ENCODE results near the gene SNRPF.

Gene SNRPF

DNA sequence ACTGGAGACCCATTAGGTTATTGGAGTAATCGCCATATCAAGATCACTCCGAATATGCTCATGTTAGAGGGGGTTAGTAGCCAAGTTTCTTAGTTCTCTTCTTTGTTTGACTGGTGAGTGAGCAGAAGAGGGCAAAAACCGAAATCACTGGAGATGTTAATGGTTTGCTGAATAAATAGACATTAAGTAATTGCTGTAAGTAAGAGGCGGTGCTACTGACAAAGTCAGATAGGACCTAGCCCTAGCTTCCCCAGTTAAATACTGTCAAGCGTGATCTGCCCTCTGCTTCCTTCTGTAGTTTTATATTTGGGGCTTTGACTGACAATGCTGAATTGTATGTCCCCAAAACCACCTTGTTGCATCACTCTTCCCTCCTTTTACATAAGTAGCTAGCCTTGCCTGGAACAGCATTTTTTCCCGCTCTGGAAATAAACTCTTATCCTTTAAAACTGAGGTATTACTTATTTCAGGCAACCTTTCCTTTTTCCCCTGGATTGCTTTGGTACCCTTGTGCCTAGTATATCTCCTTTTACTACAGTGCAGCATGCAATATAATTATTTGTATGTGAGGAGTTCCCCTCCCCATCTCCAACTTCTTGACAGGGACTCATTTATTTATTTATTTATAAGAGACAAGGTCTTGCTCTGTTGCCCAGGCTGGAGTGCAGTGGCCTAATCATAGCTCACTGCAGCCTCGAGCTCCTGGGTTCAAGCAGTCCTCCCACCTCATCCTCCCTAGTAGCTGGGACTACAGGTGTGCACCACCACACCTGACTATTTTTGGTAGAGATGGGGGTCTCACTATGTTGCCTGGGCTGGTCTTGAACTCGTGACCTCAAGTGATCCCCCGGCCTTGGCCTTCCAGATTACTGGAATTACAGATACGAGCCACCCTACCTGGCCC is 1.4 kb downstream of the SNRPF start:
- TF ChIP-seq, protein P1, sequence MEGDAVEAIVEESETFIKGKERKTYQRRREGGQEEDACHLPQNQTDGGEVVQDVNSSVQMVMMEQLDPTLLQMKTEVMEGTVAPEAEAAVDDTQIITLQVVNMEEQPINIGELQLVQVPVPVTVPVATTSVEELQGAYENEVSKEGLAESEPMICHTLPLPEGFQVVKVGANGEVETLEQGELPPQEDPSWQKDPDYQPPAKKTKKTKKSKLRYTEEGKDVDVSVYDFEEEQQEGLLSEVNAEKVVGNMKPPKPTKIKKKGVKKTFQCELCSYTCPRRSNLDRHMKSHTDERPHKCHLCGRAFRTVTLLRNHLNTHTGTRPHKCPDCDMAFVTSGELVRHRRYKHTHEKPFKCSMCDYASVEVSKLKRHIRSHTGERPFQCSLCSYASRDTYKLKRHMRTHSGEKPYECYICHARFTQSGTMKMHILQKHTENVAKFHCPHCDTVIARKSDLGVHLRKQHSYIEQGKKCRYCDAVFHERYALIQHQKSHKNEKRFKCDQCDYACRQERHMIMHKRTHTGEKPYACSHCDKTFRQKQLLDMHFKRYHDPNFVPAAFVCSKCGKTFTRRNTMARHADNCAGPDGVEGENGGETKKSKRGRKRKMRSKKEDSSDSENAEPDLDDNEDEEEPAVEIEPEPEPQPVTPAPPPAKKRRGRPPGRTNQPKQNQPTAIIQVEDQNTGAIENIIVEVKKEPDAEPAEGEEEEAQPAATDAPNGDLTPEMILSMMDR (conservative IDR thresholded peaks at IDR 0.05; ENCODE audit: low read depth, low read length) = no peak
- DNase-seq (ENCODE audit: low read depth) = no peak
- peak overlapping the region; percentile 75 for H3K4me3 ChIP-seq (ENCODE audit: low read length)

DNA sequence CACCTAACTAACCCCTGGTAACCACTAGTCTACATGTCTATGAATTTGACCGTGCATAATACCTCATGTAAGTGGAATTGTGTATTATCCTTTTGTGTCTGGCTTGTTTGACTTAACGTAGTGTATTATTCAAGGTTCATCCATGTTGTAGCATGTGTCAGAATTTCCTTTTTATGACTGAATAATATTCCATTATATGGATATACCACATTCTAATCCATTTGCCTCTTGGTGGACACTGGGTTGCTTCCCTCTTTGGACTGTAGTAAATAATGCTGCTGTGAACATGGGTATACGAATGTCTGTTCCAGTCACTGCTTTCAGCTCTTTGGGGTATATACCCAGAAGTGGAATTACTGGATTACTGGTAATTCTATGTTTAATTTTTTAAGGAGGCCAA is 3.3 kb downstream of the SNRPF start:
- TF ChIP-seq, protein P1 (conservative IDR thresholded peaks at IDR 0.05; ENCODE audit: low read depth, low read length) = no peak
- no peak for DNase-seq (ENCODE audit: low read depth)
- H3K4me3 ChIP-seq (ENCODE audit: low read length) = no peak overlapping the region

DNA sequence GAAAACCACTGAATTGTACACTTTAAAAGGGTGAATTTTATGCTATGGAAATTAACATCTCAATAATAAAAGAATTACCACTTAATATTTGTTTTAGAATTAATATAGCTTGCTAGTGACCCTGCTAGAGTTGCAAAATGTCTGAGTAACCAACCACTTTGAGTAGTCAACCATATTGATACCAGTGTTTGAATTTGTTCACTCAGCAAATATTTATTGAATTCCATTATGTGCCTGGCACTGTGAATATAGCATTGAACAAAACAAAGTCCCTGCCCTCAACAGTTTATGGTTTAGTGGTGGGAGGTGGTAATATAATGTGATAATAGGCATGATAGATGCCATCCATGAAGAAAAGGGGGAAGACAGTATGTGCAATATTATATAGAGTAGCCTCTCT is 4.6 kb downstream of the SNRPF start:
- H3K4me3 ChIP-seq (ENCODE audit: low read length) = no peak overlapping the region
- TF ChIP-seq, protein P1 (conservative IDR thresholded peaks at IDR 0.05; ENCODE audit: low read depth, low read length) = no peak
- DNase-seq (ENCODE audit: low read depth) = no peak

DNA sequence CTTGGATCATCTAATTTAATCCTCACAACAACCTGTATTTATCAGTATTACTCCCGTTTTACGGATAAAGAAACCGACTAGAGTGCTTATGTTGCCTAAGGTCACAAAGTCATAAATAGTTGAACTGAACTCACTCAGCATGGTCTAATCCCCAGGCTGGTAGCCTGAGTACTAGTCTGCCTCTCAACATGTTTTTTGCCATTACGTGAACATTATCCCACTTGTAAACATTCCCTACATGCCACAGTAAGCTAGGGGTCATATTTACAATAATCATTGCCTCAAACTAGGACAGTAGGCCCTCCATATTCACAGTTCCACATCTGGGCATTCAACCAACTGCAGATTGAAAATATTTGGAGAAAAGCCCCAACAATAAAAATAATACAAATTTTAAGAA is 12.1 kb downstream of the SNRPF start:
- no peak for DNase-seq (ENCODE audit: low read depth)
- TF ChIP-seq, protein P1 (conservative IDR thresholded peaks at IDR 0.05; ENCODE audit: low read depth, low read length) = no peak
- no peak overlapping the region for H3K4me3 ChIP-seq (ENCODE audit: low read length)

DNA sequence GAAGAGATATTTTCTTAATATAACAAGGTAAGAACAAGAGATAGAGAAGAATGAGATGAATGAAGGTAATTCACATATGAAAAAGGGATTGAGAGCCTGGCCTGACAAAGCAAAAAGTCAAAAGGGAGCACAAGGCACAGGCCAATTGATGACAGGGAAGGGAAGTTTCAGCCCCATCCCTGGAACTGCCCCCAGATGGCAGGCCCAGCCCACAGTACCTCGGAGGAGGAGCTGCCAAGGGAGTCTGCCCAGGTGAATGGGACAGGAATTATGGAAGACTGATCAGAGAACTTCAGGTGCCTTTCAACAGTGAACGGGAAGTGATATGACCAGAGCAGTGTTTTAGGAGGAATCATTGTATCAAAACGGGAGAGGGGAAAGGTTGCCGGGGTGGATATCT is 15.7 kb downstream of the SNRPF start:
- no peak overlapping the region for H3K4me3 ChIP-seq (ENCODE audit: low read length)
- no peak for DNase-seq (ENCODE audit: low read depth)
- TF ChIP-seq, protein P1 (conservative IDR thresholded peaks at IDR 0.05; ENCODE audit: low read depth, low read length) = no peak

DNA sequence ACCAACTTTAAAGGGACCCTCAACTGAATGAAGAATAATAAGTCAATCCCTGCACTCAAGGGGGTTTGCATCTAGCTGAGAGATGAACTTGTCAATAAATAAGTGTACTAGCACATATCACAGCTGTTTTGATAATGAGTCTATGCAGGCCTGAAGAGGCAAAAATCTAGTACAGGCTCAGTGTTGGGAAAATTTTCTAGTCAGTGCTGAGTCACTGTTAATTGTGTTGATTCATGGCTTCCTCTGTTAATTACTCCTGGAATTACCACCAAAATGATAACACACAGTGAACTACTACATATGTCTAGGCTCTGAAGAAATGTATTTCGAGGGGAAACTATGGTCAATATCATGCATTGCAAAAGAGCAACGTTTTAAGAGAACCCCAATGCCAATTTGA is 18.9 kb downstream of the SNRPF start:
- TF ChIP-seq, protein P1 (conservative IDR thresholded peaks at IDR 0.05; ENCODE audit: low read depth, low read length) = no peak
- DNase-seq (ENCODE audit: low read depth) = no peak
- H3K4me3 ChIP-seq (ENCODE audit: low read length) = no peak overlapping the region

DNA sequence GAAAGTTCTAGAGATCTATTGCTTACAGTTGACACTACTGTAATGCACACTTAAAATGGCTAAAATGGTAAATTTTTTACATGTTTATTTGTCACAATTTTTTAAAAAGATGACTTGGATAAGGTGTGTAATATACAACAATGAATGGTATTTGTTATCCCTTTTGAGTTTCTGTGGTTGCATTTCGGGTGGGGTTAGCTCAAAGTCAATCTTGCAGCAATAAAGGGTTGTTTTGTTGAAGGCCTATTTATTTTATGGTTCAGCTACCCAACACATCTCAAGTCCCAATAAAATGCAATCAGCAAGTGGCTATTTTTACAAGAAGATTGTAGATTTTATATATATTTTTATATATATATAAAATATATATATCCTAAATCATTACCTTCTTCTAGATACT is 22.1 kb downstream of the SNRPF start:
- no peak for DNase-seq (ENCODE audit: low read depth)
- TF ChIP-seq, protein P1 (conservative IDR thresholded peaks at IDR 0.05; ENCODE audit: low read depth, low read length) = no peak

More for the DNA sequence above, 22.1 kb downstream of the SNRPF start:
- no peak overlapping the region for H3K4me3 ChIP-seq (ENCODE audit: low read length)
